GM21737 (cell line): ENCODE results near the gene ABCA4.
"Not testable (repeated sequence)": the region's sequence is repeated elsewhere in the genome, so short reads cannot be mapped to it uniquely, and the experiment has no call there.

Experiments used
- ATAC-seq: cut with Tn5 transposase; IDR thresholded peaks from one replicate; pipeline ENCODE4 v1.9.1; 2021; ENCODE audit warnings: mild to moderate bottlenecking, moderate library complexity; ENCODE audit not compliant: unreplicated experiment

Gene ABCA4

DNA sequence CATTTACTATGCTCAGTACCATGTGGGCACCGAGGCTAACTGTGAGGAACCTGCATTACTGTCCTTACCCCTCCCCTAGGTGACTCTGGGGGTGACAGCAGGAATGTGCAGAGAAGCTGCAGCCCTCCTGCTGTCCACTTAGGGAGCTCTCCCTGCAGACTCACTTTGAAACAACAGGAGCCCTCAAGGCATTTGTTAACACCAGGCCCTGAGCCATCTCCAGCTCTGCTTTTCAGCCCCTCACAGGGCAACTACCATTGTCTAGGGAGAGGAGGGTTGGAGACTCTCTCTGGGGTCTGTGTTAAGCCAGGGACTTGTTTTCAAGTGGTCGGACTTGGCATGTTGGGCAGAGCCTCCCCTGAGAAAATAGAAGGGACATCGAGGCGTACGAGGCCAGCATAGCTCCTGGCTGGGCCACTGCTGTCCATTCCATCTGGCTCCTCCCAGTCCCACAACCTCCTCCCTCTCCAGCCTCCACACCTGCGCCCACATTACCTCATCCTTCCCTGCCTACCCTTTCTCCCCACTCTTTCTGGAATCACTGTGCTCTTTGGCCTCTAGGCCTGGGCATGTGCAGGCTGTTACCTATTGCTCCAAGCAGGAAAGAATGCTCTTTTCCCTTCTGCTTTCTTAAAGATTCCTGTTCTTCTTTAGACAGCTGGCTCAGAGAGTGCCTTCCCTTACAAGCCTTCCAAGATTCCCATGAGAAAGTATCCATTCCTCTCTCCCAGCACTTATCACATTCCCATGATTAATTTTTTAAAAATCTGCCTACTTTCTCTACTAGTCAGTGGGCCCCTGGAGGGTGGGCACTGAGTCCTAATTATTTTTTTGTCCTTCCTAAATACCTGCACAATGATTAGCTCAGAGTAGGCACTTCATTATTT is 109.0 kb downstream of the ABCA4 start:
- no peak for ATAC-seq

DNA sequence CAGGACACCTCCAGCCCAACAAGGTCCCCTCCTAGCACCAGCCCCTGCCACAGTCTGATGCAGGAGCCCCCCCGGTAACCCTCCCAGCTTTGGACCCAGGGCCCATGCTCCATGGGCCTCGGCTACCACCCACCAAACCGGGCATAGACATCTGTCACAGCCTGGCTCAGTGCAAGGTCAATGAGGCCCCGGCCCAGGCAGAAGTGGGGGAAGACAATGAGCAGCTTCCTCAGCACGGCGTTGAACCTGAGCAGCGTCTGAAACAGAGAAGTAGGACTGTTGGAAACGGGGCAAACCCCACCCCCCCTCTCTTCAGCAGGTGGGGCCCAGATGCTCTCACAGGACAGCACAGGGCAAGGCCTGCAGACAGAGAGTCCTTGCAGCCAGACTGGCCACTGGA is 109.8 kb downstream of the ABCA4 start:
- ATAC-seq = no peak

DNA sequence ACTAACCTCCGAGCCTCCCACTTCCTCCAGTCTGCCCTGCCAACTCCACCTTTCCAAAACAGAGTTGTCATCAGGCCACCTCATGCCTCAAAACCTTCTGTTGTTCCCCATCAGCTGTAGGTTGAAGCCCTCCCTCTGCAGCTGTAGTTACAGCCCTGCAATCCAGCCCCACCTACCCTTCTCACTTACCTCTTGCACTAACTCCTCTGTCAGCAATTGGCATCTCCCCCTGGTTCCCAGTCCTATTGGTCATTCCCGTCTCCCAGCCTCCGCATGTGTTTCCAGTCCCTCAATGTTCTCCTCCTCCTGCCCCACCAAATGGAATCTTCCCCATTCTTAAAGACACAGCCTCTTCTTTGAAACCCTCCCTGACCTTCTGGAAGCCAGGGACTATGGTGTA is 111.6 kb downstream of the ABCA4 start:
- ATAC-seq = no peak

DNA sequence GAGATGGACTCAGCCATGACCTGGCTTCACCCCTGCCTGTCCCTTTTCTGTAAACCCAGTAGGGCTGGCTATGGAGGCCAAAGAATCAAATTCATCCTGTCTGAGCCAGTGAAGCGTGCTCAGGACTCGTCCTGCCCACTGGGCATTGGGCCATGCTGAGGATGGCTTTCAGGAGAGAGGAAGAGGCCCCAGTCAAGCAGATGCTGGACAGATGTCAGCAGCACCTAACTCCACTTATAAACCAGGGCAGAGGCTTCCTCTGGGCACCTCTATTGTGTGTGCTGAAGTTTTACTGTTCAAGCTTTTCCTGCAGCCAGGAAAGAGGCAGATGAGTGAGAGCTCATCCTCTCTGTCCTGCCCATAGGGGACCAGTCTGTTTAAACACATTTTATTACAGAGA is 114.3 kb downstream of the ABCA4 start:
- ATAC-seq = no peak

DNA sequence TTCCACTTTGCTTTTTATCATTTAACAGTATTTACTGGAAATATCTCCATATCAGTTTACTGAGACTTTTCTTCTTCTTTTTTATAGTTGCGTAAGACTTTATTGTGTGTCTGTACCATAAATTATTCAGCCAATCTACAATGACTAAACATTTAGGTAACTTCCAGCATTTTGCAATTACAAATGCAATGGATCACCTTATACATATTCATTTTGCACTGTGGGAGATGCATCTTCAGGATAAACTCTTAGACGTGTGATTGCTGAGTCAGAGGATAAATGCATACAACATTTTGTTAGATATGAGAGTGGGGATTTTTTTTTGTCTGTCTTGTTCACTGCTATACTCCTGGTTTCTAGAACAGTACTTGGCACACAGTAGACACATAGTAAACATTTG is 116.0 kb downstream of the ABCA4 start:
- no peak for ATAC-seq

DNA sequence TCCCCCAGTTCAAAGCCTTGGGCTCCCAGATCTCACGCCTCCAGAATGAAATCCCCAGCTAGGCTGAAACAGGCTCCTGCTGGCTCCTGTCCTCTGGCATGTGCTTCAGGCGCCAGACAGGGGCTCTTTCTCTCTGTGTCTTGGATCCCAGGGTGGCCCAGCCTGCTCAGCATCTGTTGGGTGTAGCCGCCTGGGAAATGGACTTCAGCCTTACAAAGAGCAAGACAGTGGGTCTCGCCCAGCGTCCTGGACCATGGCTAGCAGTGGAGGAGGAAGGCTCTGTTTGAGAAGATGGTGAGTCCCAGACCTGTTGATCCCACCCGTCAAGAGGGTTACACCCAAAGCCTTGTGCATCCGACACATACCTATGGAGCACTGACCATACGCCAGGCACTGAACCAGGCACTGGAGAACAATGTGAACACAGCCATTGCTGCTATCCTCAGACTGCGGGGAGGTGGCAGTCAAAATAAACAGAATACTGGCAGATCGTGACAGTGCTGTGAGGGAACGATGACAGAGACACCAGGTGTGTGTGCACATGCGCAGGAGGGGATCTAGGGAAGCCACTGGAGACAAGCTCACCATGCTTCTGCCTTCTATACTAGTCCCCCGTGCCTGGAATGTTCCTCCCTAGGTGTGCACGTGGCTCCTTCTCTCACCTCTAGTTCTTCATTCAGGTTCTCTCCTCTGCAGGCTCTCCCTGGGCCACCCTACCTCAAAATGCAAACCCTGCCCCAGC is 118.7 kb downstream of the ABCA4 start:
- ATAC-seq = no peak

DNA sequence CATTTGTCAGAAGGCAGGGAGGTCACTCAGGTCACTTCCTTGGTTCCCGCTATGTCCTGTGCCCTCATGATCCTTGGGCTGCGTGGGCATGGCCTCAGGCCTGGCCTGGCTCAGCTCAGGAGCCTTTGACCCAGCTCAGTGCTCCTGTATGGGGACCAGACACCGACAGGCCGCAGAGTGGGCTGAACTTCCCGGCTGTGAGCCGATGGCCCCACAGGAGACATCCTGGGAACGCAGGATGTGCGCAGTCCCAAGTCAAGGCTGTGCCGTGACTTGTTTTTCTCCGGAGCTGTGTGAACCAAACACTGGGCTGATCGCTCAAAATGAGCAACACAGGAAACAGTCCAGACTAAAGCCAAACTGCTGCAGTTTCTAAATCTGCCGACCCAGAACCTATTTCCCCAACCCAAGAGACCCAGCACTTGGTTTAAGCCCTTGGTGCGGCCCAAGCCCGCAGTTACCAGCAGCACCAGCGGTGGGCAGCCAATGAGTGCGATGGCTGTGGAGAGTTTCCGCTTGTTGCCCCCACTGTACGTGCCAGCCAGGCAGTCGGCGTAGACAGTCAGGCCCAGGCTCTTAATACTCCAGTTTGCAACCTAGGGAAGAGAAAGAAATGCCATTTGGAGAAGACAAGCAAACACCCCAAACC is 119.4 kb downstream of the ABCA4 start:
- no peak for ATAC-seq

DNA sequence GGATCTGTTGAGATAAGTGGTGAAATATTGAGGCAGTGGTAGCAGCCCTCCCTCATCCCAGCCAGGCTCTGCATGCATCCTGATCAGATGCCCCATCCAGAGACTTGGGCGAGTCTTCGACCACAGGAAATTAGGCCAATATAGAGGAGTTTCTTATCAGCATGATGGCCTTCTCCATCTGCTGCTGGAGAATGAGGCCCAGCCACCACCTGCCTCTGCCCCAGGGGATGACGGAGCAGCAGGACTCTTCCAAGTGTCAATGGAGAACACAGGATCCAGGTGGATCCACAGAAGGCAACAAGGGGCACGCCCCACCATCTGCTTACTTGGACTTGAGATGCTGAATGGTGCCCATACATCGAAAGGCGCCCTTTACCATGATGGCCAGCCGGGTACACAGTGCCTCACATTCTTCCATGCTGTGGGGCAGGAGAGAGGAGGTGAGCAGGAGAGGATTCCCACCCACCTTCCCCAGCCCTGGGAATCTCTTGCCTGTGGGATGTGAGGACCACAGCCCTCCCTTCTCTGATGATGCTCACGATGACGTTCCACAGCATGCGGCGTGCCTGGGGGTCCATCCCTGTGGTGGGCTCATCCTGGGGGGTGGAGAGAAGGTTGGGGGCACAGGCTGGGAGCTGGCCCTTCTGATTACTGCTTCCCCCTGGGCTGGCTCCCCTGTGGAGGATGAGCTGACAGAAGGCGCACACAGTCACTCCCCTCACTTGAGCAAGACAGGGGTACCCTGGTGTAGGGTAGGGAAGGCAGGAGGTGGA is 120.3 kb downstream of the ABCA4 start:
- ATAC-seq = no peak

DNA sequence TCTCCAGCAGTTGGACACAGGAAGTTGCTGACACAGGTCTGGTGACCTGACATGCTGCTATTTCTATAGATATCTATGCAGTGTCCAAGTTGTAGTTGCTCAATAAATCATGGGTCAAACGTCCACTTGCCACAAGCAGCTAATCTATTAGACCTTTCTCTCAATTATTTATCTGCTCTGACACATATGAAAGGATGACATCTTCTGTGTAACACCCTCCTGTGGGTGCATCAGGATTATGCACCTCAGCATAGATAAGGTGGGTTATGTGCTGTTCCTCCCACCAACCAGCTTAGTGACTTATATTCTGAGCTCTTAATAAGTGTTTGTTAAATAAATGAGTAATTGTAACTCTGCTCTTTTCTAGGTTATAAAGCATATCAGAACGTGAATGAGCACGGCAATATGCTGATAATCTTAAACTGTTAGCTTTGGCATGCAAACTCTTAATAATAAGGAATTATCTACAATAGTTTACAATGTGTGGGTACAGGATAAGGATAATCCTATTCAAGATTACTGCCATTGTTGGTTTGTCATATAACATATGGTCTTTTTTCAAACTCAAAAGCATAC is 121.0 kb downstream of the ABCA4 start:
- no peak for ATAC-seq

DNA sequence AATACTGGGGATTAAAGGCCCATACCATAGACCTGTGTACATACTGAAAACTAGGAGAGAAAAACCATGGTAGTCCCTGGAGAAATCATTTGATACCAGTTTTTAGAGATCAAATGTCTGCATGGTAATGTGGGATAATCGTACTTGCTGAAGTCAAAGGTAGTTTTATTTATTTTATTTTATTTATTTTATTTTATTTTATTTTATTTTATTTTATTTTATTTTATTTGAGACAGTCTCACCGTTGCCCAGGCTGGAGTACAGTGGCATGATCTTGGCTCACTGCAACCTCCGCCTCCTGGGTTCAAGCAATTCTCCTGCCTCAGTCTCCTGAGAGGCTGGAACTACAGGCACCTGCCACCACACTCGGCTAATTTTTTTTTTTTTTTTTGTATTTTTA is 122.4 kb downstream of the ABCA4 start:
- ATAC-seq = not testable (repeated sequence)

DNA sequence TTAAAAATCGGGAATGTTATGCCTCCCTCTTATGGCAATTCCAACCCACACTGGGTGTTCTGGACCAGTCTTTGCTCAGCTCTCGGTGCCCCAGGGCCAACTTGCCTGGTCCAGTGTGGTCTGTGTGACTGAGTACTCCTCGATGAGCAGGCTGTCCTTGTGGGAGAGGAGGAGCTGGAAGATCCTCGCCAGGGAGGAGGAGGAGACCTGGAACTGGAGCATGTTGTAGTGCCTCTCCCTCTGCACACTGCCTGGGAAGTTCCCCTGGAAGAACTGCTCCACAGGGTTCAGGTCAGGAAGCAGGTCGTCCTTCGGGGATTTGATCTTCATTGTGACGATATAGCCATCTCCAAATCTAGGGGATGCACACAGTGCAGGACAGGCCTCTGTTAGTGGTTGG is 123.2 kb downstream of the ABCA4 start:
- no peak for ATAC-seq

DNA sequence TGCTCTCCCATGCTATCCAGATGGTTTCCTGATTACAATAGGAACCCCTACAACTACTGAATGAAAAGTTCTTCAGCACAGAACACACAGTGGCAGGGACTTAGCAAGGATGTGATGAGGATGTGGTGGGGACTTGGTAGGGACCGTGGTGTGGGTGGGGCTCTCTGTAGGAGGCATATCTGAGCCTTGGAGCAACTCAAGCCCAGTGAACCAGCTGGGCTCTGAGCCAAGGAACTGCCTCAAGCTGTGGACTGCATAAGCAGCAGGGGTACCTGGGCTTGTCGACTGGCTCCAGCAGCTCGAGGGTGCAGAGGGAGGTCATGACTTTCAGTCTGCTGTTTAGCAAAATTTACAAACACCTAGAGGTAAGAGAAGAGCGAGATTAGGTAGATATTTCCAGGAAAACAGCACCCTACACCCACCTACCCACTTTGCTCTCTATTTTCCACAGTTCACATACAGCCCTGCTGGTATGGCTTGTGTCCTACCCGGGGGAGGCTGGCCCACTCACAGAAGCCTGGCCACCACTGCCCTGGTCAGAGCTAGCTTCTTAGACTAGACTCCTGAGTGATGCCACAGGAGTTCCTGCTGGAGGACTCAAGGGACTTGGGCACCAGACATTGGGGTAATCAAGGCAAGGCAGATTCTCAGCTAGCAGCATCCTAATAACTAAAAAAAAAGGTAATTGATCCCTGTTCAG is 125.0 kb downstream of the ABCA4 start:
- ATAC-seq = no peak

DNA sequence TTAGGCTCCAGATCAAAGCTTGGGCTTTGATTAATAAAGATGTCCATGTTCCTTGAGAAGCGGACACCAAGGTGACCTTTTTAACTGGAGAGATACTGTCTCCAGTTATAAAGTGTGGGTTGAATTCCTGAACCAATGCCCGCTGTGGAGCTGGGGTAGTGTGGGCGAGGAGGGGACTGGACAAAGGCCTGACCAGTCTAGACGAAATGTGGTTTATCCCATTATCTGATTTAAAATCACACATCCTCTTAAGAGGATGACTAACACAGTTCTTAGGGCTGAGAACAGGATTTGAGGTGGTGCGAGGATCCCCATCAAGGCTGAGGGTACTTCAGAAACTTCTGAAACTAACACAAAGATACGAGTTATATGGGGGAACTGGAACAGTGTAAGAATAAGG is 127.2 kb downstream of the ABCA4 start:
- no peak for ATAC-seq

DNA sequence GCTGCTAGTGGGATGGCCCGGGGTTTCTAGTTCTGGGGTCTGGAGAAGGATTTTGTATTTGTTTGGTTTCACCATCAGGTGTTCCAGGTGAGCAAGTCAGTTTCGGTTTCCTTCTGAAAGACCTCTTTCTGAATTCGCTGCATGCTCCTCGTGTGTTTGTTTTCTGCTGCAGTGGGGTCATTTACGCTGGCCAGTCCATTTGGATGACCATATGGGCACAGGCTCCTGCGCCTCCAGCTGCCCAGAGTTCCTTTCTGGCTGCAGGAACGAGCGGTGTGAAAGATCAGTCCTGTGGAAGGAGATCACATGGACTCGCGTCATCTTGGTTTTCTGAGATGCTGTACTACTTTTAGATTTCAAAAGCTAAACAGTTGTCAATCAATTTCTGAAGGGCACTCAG is 128.0 kb downstream of the ABCA4 start:
- ATAC-seq = no peak

DNA sequence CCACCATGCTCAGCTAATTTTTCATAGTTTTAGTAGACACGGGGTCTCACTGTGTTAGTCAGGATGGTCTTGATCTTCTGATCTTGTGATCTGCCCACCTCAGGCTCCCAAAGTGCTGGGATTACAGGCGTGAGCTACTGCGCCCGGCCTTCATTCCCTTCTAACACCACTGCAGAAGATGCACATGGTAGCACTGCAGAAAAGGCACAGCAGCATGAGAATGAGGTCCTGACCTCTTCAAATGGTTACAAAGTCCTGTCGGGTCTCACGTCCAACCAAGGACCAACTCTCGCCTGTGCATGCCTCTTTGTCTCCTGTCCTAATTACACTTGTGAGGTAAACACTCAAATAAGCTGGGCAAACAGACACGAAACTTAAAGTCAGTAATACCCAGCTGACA is 128.8 kb downstream of the ABCA4 start:
- ATAC-seq = no peak

DNA sequence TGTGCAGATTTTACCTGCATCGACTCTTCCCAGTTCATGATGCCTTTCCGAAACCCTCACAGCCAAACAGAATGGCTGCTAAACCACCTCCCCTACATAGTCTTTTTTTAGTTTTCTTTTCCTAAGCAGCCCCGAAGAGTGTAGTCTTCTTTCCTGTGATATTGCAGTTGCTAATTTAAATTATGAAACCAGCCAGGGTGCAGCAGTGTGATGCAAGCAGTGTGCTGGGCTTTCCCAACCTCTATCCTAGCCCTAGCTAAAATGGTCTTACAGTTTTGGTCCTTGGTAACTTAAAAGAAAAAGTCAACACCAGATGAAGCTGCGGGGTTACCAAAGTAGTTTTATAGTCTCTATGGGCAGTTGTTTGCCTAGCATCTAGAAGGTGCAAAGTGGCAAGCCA is 129.7 kb downstream of the ABCA4 start:
- ATAC-seq = no peak

DNA sequence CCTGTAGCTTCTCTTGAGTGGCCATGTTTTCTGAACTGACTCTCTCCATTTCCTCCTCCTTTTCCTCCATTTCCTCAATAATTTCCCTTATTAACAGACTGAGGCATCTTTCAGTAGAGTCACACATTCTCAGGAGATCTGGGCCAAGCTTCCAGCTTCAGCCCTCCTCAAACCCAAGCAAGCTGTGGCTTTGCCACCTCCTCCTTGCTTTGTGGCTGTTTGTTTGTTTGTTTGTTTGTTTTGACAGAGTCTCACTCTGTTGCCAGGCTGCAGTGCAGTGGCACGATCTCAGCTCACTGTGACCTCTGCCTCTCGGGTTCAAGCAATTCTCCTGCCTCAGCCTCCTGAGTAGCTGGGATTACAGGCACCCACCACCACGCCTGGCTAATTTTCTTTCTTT is 130.5 kb downstream of the ABCA4 start:
- not testable (repeated sequence) for ATAC-seq

DNA sequence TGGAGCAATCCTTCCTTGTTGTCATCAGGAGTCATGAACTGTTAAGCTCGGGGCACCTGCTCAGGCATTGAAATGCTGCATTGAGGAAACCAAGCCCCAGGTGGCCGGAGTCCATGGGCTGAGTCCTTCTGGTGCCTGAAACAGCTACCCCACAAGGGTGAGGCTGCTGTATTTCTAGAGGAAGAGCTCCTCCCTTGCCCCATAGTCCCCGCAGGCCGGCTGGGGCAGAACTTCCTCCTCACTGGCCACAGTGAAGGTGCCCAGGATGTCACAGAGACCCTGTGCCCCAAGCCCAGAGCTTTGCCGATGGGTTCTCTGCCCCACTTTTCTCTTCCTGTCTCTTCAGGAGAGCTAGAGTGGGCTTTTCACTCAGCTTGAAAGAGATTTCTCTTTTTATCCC is 130.9 kb downstream of the ABCA4 start:
- no peak for ATAC-seq

DNA sequence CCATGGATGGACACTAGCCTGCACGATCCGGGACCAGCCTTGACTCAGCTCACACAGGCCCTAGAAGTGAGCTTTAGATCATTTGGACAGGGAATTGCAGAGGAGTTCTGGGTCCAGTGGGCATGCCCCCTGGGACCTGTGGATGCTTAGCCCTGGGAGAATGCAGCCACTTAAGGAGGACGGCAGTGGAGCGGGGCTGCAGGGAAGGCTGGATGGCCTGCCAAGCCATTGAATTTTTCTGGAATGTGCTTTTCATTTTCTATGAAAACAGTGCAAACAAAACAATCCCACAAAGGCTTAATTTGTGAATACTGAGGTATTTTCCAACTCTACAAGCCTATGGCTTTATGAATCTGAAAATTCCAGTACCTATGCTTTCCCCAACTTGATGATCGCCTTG is 131.3 kb downstream of the ABCA4 start:
- no peak for ATAC-seq
